PFSK-1 (cell line): Measurements from ENCODE around the gene PPP4R2.

Source experiments
- FOXP2 ChIP-seq: optimal IDR thresholded peaks from 2 replicates; pipeline ENCODE3; 2011; ENCODE audit warnings: borderline replicate concordance, control low read depth, inconsistent platforms; ENCODE audit not compliant: insufficient read depth; ENCODE audit errors: extremely low read length, extremely low read depth
- POLR2AphosphoS5 ChIP-seq: IDR thresholded peaks from 2 replicates; pipeline ENCODE4 v1.6.1; 2012; ENCODE audit warnings: low read depth, mild to moderate bottlenecking, control low read depth, low read length, moderate library complexity
- REST ChIP-seq, 2 experiments: IDR thresholded peaks; 2 replicates each; pipeline versions ENCODE4 v1.6.1 to v1.8.0; 2011 to 2012; ENCODE audit warnings: low read depth in 2 of 2, low read length in 2 of 2, control low read depth in 1 of 2, inconsistent platforms in 1 of 2, mild to moderate bottlenecking in 1 of 2, moderate library complexity in 1 of 2; ENCODE audit not compliant: insufficient read depth in 1 of 2
- SIN3A ChIP-seq: IDR thresholded peaks from 2 replicates; pipeline ENCODE4 v1.6.1; 2012; ENCODE audit warnings: mild to moderate bottlenecking, low read length, moderate library complexity, borderline replicate concordance; ENCODE audit not compliant: insufficient read depth
- TAF1 ChIP-seq: IDR thresholded peaks from 2 replicates; pipeline ENCODE4 v1.6.1; 2012; ENCODE audit warnings: low read length, control low read depth, borderline replicate concordance; ENCODE audit not compliant: insufficient read depth

Gene PPP4R2

GRCh38 chr3:73101881-73102280, 105.3 kb downstream of the PPP4R2 start:
- TF ChIP-seq FOXP2, result no peak
- no peak for TF ChIP-seq REST (IDR thresholded peaks at IDR 0.05; ENCODE audit: insufficient read depth in 1 of 2, low read depth in 2 of 2, low read length in 2 of 2)
- no peak for TF ChIP-seq TAF1

- TF ChIP-seq TAF1, result no peak
- TF ChIP-seq SIN3A, result no peak
- no peak for TF ChIP-seq REST (IDR thresholded peaks at IDR 0.05; ENCODE audit: insufficient read depth in 1 of 2, low read depth in 2 of 2, low read length in 2 of 2)
- no peak for TF ChIP-seq FOXP2
- TF ChIP-seq POLR2AphosphoS5, result no peak
Observed at GRCh38 chr3:73107215-73107614, 110.6 kb downstream of the PPP4R2 start.

DNA sequence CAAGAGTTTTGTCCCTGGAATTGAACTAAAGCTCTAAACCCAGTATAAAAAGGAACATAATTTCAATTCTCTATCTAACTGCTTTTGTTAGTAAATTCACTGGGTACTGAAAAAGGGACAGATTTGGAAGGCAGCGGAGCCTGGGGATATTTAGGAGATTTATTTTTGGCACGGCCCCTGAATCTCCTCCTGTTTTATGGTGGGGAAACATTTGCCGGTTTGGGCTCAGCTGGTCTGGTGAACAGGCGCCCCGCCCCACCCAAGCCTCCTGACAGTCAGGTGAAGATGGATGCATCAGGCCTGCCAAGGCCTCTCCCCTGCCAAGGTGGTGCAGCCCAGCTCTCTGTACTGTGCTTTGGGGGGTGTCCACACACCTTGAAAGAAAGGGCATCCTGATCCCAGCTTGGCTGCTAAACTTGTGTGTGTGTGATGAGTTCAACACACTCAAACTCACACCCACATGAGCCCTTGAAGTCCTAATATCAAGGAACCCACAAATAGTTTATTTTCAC, 111.1 kb downstream of the PPP4R2 start:
- TF ChIP-seq TAF1 (no peak), REST (IDR thresholded peaks at IDR 0.05; ENCODE audit: insufficient read depth in 1 of 2, low read depth in 2 of 2, low read length in 2 of 2) (no peak)

DNA sequence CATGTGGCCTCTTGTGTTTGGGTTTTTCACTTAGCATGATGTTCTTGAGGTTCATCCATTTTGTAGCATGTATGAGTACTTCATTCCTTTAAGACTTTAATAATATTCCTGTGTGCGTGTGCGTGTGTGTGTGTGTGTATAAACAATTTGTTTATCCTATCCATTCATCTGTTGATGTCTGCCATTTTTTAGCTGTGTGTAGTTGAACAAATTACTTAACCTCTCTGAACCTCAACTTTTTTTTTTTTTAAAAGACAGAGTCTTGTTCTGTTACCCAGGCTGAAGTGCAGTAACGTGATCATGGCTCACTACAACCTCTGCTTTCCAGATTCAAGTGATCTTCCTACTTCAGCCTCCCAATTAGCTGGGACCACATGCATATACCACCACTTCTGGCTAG, 112.1 kb downstream of the PPP4R2 start:
- TF ChIP-seq TAF1, result no peak
- TF ChIP-seq POLR2AphosphoS5, result no peak
- TF ChIP-seq FOXP2, result no peak
- TF ChIP-seq REST (IDR thresholded peaks at IDR 0.05; ENCODE audit: insufficient read depth in 1 of 2, low read depth in 2 of 2, low read length in 2 of 2), result no peak
- no peak for TF ChIP-seq SIN3A

DNA sequence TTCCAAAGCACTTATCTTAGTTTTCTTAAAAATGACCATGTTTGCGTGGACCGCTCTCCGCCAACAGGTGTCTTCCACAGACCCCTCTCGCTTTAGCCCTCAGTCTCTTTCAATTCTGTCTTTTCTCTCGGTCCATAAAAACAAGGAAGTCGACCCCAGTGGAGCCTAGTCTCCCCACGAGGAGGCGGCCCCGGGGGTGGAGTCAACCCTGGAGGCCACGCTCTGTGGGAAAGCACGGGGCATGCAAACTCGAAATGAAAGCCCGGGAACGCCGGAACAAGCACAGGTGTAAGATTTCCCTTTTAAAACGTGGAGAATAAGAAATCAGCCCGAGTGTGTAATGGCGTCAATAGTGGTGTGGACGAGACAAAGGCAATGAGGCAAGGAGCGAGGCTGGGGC, 113.9 kb downstream of the PPP4R2 start:
- no peak for TF ChIP-seq FOXP2
- TF ChIP-seq TAF1, result no peak
- no peak for TF ChIP-seq POLR2AphosphoS5
- no peak for TF ChIP-seq SIN3A
- TF ChIP-seq REST (IDR thresholded peaks at IDR 0.05; ENCODE audit: insufficient read depth in 1 of 2, low read depth in 2 of 2, low read length in 2 of 2), result no peak
